GM12864 (cell line): Measurements from ENCODE around the gene PAX2.

ENCODE experiments used
- DNase-seq: peaks from one replicate; pipeline ENCODE4 v3.0.0-alpha.2; 2011; ENCODE audit warnings: low read depth
- H3K4me3 ChIP-seq: 2 replicates; pipeline ENCODE4 v1.5.1; 2011; ENCODE audit warnings: mild to moderate bottlenecking, low read depth, low read length, control low read depth
- CTCF ChIP-seq: IDR thresholded peaks from 2 replicates; pipeline ENCODE4 v1.5.1; 2011; ENCODE audit warnings: low read depth, mild to moderate bottlenecking, moderate library complexity, low read length, control low read depth, inconsistent platforms; ENCODE audit errors: missing control alignments

The PAX2 gene

GRCh38 chr10:100745882-100746783 is 751 bp downstream of the PAX2 start:
- no peak for TF ChIP-seq CTCF
- no peak for DNase-seq
- H3K4me3 ChIP-seq = no peak overlapping the region

GRCh38 chr10:100746784-100747455 is 1.5 kb downstream of the PAX2 start:
- DNase-seq = no peak
- no peak for TF ChIP-seq CTCF
- H3K4me3 ChIP-seq = no peak overlapping the region

- DNase-seq = no peak
- TF ChIP-seq CTCF = no peak
- H3K4me3 ChIP-seq = no peak overlapping the region
Measured at GRCh38 chr10:100747456-100748230, 2.3 kb downstream of the PAX2 start.

- no peak overlapping the region for H3K4me3 ChIP-seq
- no peak for DNase-seq
- no peak for TF ChIP-seq CTCF
Measured at GRCh38 chr10:100748231-100749058, 3.1 kb downstream of the PAX2 start.

- H3K4me3 ChIP-seq = no peak overlapping the region
- DNase-seq = no peak
- TF ChIP-seq CTCF = no peak
Measured at GRCh38 chr10:100749059-100749308, 3.6 kb downstream of the PAX2 start.
